BJ (cell line): ENCODE data around the gene EDNRA. TPM values are rescaled to one million over a fixed set of nuclear protein-coding genes. Genes with fewer than 3 reads are reported as not detected.

Source experiments
- CTCF ChIA-PET: fragments of 350-600 bp; formaldehyde crosslinking; extraction: SDS; loops from one replicate; lab custom pipeline; 2021; ENCODE audit warnings: antibody characterized with exemption, inconsistent platforms; lab: Yijun Ruan, JAX
- POLR2A ChIA-PET: fragments of 300-600 bp; sonication (Branson Sonifier 250); formaldehyde crosslinking; extraction: SDS; loops from one replicate; lab custom pipeline; 2021; ENCODE audit warnings: antibody characterized with exemption; lab: Charles Lee
- DNase-seq: peaks from one replicate; pipeline ENCODE4 v3.0.0-alpha.2; 2011; ENCODE audit warnings: low read depth
- H3K27me3 ChIP-seq: 2 replicates; pipeline ENCODE4 v1.6.0; 2011; ENCODE audit warnings: low read length; ENCODE audit not compliant: control insufficient read depth, insufficient read depth
- H3K36me3 ChIP-seq: 2 replicates; pipeline ENCODE4 v1.5.1; 2011; ENCODE audit warnings: low read length; ENCODE audit not compliant: control insufficient read depth, insufficient read depth
- H3K4me3 ChIP-seq: 2 replicates; pipeline ENCODE4 v1.5.1; 2011; ENCODE audit warnings: low read depth, mild to moderate bottlenecking, control low read depth, low read length
- CTCF ChIP-seq: IDR thresholded peaks from 2 replicates; pipeline ENCODE4 v1.5.1; 2011; ENCODE audit warnings: low read depth, mild to moderate bottlenecking, control low read depth, inconsistent platforms, low read length, moderate library complexity; ENCODE audit not compliant: insufficient read depth
- polyA plus RNA-seq: library from polyadenylated mRNA; depleted of rRNA; stranded (reverse); fragments of >200 nt; gene quantifications from 2 replicates; pipeline ENCODE4 v1.2.3, GENCODE V29; 2011

EDNRA gene
- polyA plus RNA-seq, 1 experiment, result 7.6 TPM

GRCh38 chr4:147485167-147485566 lies 4.3 kb downstream of the EDNRA start:
- Histone ChIP-seq H3K27me3 (no peaks in the 10 kb centered on the region), H3K36me3 (no peaks in the 10 kb centered on the region), H3K4me3 (no peak overlapping the region)
- ChIA-PET CTCF (interaction anchor here (0.8 kb wide), 1 partner anchor 56 kb away, joined by 3 read pairs; no protein-coding TSS in a partner anchor), POLR2A (no interaction called here)
- no peak for TF ChIP-seq CTCF
- no peak for DNase-seq

GRCh38 chr4:147487616-147488015 lies 6.7 kb downstream of the EDNRA start:
- Histone ChIP-seq H3K27me3 (no peaks in the 10 kb centered on the region), H3K36me3 (no peaks in the 10 kb centered on the region), H3K4me3 (no peak overlapping the region)
- DNase-seq, result no peak
- ChIA-PET CTCF (interaction anchor here (0.7 kb wide), 1 partner anchor 33 kb away, joined by 3 read pairs; no protein-coding TSS in a partner anchor), POLR2A (no interaction called here)
- TF ChIP-seq CTCF, result no peak

GRCh38 chr4:147488556-147488955 lies 7.7 kb downstream of the EDNRA start:
- DNase-seq, result no peak
- CTCF ChIA-PET, result no interaction called here
- POLR2A ChIA-PET, result no interaction called here
- Histone ChIP-seq H3K36me3 (no peaks in the 10 kb centered on the region), H3K27me3 (no peaks in the 10 kb centered on the region), H3K4me3 (no peak overlapping the region)
- no peak for TF ChIP-seq CTCF

GRCh38 chr4:147491086-147491485 lies 10.2 kb downstream of the EDNRA start:
- no peak for DNase-seq
- TF ChIP-seq CTCF, result no peak
- H3K36me3 ChIP-seq, result no peaks in the 10 kb centered on the region
- ChIA-PET POLR2A (no interaction called here), CTCF (interaction anchor here (1.3 to 1.8 kb wide), 2 partner anchors 8 to 330 kb away, joined by 5 to 7 read pairs; no protein-coding TSS in a partner anchor)
- H3K27me3 ChIP-seq, result no peaks in the 10 kb centered on the region
- H3K4me3 ChIP-seq, result no peak overlapping the region

- Histone ChIP-seq H3K27me3 (no peaks in the 10 kb centered on the region), H3K36me3 (no peaks in the 10 kb centered on the region), H3K4me3 (no peak overlapping the region)
- POLR2A ChIA-PET, result no interaction called here
- CTCF ChIA-PET, result interaction anchor here (0.9 to 1.8 kb wide), 3 partner anchors 10 to 331 kb away, joined by 3 to 7 read pairs (median 5); no protein-coding TSS in a partner anchor
- no peak for DNase-seq
- no peak for TF ChIP-seq CTCF
Measured at GRCh38 chr4:147492306-147492705, 11.4 kb downstream of the EDNRA start.
